Mammary microvascular endothelial cell (primary cell): ENCODE data around the gene SECTM1. TPM values are rescaled to one million over a fixed set of nuclear protein-coding genes. Genes with fewer than 3 reads are reported as not detected.

Experiments
- total RNA-seq: library from RNA; depleted of rRNA; stranded (reverse); fragments of >200 nt; gene quantifications from 2 replicates; pipeline ENCODE4 v1.2.3, GENCODE V29; 2015

The SECTM1 gene
- total RNA-seq, result 5.8 and 7.0 TPM in 2 replicates

GRCh38 chr17:82333279-82334171 is at the start of gene SECTM1:
Gene SECTM1, minus strand, starts transcription at chr17:82333766. Its CDS starts 6,526 bp downstream, at chr17:82327240.

GRCh38 chr17:82371333-82372248 is 38.0 kb upstream of the SECTM1 start, which contains the start of gene UTS2R:
Gene UTS2R, plus strand, starts transcription at chr17:82371765. Its CDS starts 2,560 bp downstream, at chr17:82374325.

GRCh38 chr17:82358465-82359350 is 25.1 kb upstream of the SECTM1 start, which contains the start of gene TEX19:
Gene TEX19, plus strand, starts transcription at chr17:82359247. Its CDS starts 2,904 bp downstream, at chr17:82362151.

GRCh38 chr17:82317394-82318168 is 16.0 kb downstream of the SECTM1 start, which contains the start of gene CD7:
Gene CD7, minus strand, starts transcription at chr17:82317608. Its CDS starts 113 bp downstream, at chr17:82317495.

GRCh38 chr17:82273327-82274133 is 60.0 kb downstream of the SECTM1 start, which contains the start of gene CSNK1D:
Gene CSNK1D, minus strand, starts transcription at chr17:82273700. Its CDS starts 319 bp downstream, at chr17:82273381.

Other genes starting within 250 kb of the SECTM1 start
- 169 and 174 TPM in 2 replicates for gene FASN, start 235.5 kb downstream of the SECTM1 start, total RNA-seq
- gene CCDC57, start 120.9 kb downstream of the SECTM1 start, total RNA-seq, result 4.6 and 7.7 TPM in 2 replicates
- gene SLC16A3, start 104.7 kb downstream of the SECTM1 start, total RNA-seq, result 154 and 189 TPM in 2 replicates
- gene CSNK1D, start 60.1 kb downstream of the SECTM1 start, total RNA-seq, result 34.9 and 35.2 TPM in 2 replicates
- not detected in 2 replicates for gene CD7, start 16.2 kb downstream of the SECTM1 start, total RNA-seq
- gene TEX19, start 25.5 kb upstream of the SECTM1 start, total RNA-seq, result not detected in 2 replicates
- gene UTS2R, start 38.0 kb upstream of the SECTM1 start, total RNA-seq, result not detected in 2 replicates
- gene HEXD, start 84.6 kb upstream of the SECTM1 start, total RNA-seq, result 9.9 and 12.1 TPM in 2 replicates
- 41.1 and 43.0 TPM in 2 replicates for gene OGFOD3, start 84.8 kb upstream of the SECTM1 start, total RNA-seq
- 43.4 and 50.3 TPM in 2 replicates for gene CYBC1, start 117.0 kb upstream of the SECTM1 start, total RNA-seq
- gene NARF, start 125.0 kb upstream of the SECTM1 start, total RNA-seq, result 38.5 and 52.7 TPM in 2 replicates
- gene FOXK2, start 186.0 kb upstream of the SECTM1 start, total RNA-seq, result 28.3 and 33.9 TPM in 2 replicates